Activated CD8-positive, alpha-beta memory T cell treated with anti-CD3 and anti-CD28 coated beads for 24 hours (primary cell): ENCODE measurements around the gene TLK1.

Experiments used
- DNase-seq: peaks from one replicate; pipeline ENCODE4 v3.0.0-alpha.2; 2020

Gene TLK1

DNA sequence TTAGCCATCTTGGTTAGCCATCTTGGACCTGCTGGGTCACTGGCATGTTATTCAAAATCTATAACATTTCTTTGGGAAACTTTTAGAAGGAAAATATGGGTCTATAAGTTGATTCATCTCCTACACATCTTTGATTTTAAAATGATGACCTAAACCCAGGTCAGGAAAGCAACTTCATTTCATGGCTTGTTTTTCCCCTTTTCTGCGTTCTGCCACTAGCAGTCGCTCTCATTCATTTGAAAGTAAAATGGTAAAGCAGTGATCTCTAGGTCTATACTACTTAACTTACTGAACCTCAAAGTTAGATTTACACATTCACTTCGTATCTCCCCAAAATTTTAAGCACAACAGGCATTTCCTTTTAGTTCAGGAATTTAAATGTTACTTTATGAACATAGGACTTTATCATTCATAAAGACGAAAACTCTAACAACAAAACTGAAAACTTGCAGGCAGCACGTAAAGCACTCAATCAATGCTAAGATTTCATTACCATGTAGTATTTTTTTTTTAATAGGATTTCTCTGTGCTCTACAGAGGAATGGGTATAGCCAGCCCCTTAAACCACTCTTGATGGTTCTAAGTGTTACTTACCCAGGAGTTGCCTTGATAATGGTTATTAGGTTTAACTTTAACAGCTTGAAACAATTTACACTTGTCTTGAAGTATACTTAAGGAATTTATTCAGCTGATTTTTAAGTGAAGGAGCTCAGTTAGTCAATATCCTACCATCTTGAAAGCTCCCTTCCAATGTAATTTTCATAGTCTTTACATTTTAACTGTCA is 169.1 kb downstream of the TLK1 start:
- DNase-seq, result no peak

DNA sequence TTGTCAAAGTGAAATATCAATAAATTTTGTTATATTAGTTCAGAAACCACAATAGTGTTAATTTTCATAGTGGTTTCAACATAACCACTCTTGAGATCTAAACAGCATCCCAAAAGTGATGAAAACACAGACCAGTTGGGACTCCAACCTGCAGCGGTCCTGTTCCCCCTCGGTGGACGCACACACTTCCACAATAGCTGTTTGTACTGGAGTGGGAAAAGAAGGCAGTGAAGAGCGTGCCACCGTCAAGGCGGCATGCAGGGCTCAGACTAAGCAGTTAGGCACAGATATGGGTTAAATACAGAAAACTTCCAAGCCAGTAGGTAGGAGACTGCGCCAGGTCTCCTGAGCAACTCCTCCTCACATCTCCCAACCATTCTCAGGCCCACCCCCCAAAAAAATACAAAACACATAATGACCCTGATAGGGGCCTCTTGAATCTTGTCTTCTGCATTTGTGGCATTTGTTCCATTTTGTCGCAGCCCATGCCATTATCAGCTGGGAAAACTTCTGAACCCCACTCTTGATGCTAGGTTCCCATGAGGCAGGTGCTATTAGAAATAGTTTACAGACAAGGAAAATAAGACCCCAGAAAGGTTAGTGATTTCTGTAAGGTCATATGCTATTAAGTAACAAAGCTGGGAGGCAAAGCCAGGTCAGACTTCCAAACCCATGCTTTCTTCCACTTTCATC is 174.0 kb downstream of the TLK1 start:
- DNase-seq, result no peak

DNA sequence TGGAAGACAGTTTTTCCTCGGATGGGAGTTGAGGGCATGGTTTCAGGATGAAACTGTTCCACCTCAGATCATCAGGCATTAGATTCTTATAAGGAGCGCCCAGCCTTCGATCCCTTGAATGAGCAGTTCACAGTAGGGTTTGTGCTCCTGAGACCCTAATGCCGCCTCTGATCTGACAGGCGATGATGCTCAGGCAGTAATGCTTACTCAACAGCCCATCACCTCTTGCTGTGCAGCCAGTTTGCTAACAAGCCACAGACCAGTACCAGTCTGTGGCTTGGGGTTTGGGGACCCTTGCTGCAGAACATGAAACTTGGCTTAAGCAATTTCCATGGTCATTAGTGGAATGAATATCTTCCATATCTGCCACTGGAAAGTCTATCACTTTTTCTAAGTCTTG is 175.3 kb downstream of the TLK1 start:
- no peak for DNase-seq

DNA sequence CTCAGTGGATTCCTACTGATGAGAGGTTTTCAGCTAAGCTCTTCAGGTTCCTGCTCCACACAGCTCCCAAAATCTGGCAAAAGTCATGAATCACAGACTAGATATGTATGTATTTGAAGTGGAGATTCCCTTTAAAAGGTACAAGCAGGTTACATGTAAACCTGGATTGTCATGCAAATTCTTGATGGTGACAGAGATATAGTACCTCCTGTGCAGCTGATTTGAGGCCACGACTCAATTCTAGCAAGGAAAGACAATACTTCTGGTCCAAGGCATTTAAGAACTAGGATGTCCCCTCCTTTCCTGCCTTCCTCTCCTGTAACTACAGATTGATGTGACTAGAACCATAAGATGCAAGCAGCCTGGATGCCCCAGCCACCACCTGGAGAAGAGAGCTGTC is 176.6 kb downstream of the TLK1 start:
- no peak for DNase-seq

DNA sequence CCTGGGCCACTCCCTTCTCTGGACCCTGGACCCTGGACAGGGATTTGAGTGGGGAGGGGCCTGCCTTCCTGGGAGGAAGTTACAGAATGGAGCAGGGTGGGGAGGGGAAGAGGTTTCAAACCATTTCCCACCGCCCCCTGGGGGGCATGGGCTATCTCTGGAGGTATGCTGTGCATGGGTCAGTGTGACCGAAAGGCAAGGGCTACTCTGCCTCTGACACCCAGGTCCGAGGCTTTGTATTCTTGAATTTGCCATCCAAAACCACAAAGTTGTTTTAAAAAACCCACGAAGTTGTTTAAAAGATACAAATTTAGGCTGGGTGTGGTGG is 184.8 kb downstream of the TLK1 start:
- no peak for DNase-seq

DNA sequence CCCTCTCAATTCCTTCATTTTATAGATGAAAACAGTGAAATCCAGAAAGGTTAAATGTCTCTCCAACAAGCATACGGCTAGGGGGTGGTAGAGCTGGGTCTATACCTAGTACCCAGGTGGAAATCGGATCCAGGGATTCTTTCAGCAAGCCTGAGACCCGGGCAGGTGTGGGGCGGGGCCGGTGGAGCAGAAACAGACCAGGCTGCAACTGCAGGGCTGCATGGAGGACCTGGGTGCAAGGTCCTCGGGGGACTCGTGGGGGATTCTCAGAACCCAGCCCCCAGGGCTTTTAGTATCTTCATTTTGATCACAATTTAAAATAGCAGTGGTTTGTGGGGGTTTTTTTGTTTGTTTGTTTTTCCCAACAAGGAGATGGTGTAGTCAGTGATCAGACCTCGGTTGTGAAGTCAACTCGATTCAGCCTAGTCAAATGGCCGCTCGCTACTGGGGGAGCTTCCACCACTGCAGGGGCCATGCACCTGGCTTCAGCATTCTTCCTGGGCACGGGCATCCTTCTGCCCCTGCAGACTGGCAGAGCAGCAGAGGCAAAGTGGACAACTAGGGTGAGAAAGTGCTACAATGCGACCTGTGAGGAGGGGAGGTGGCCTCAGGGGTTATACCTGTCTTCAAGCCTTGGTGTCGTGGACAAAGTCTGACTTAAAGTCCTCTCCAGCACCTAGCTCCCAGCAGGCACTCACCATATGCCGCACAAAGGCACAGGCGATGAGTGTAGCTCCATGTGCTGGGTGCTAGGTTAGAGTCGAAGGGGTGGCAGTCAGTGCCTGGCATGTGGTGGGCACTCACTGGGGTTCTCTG is 185.4 kb downstream of the TLK1 start:
- no peak for DNase-seq

DNA sequence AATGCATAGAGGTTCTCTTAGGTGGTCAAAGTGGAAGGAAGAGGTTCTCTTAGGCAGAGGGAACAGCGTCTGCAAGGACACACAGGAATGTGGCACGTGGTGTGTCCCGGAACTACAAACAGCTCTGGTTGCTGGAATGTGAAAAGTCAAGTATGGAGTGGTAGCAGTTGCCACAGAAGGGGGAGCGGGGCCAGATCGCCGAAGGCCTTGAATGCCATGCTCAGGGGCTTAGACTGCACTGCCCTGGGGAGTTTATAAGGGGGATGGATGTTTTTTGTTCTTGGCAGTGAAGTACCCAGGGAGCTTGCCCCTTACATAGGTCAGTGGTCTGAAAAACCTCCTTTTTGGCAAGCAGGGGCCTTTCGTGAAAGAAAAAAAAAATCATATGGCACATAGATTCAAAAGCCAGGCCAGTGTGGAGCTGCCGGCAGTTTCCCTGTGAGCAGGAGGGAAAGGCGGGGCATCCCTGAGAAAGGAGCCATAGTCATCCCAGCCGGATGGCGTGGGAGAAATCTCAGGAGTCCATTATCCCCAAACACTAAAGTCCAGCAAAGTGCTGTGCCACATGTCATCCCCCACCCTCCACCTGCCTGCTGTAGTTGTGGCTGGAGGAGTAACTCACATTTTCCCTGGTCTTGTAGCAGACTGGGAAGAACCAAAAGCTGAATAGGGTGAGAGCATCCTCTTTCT is 186.2 kb downstream of the TLK1 start:
- no peak for DNase-seq

DNA sequence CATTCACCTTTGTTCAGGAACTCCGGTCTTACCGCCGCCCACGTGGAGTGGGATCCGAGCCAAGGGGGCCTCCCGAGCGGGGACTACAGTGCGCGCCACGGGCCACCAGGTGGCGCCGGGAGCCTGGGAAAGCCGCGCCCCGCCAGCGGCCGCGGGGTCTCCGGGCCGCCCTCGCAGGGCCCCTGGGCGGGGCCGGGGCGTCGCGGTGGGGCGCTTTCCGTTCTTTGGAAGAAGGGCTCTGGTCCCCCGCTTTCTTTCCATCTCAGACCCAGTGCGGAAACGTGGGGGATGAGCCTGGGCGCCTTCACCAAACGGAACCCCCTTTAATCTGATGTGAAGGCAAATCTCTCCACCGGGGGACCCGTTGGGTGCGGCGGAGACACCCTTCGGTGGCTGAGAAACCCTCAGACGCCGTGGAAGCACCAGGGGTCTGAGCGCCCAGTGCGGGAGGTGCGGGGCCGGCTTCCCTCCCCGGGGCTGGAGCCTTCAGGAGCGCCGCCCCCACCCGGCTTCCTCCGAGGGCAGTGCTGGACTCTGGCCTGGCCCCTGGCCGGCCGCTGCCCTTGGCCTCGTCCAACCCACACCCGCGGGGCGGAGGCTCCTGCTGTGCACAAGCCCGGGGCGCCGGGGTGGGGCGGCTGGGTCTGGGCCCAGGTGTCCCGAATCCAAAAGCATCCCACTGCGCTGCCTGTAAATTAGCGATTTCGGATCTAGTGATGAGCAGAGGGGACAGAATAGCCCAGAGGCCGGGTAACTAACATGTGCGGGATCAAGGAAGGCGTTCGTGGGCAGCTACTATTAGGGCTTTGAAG is 187.0 kb downstream of the TLK1 start:
- DNase-seq, result peak; percentile 96

DNA sequence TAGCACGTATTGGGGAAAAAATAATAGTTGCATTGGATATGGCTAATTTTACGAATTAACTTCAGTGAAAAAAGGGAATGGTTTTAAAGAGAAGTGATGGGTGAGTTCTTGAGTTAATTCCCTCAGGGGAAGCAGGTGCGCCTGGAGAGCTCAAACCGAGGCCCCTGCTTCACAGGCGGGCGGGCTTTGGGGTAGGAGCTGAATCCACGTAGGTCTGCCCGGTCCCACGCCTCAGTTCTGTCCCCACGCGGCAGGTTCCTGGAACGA is 187.5 kb downstream of the TLK1 start:
- no peak for DNase-seq

DNA sequence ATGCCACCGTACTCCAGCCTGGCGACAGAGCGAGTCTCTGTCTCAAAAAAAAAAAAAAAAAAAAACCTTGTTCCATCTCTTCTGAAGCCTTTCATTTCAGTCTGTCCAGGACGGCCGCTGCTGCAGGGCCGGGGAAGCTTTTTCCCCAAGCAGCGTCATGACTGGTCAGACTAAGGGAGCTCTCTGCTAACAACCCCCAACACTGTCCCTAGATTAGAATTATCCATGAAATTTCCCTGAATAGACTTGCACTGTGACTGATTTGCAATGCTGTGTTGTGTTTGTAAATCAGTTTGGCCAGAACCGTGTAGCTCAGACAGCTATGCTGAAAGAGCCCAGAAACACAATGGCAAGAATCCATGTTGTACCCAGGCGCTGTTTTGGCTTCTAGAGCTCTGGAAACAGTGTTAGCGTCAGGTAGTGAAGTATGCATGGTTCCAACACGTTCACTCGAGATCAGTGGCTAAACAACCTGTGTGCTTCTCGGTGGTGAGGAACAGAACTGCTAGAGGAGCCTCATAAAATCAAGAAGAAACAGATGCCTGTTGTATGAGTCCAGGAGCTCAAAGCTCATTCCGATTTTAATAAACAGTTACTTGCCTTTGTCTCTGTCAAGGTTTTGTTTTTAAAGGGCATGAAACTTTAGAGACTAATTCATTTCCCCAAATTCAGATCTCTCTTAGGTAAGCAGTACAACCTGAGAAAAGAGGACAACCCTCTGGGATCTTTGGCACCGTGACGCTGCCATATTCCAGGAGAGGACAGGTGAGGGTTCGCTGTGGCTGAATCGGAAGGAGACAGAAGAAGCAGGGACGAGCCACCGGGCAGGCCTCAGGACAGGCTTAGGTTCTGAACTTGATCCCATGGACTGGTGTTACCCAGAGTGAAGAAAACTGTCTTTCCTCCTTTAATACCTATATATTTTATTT is 188.1 kb downstream of the TLK1 start:
- no peak for DNase-seq

DNA sequence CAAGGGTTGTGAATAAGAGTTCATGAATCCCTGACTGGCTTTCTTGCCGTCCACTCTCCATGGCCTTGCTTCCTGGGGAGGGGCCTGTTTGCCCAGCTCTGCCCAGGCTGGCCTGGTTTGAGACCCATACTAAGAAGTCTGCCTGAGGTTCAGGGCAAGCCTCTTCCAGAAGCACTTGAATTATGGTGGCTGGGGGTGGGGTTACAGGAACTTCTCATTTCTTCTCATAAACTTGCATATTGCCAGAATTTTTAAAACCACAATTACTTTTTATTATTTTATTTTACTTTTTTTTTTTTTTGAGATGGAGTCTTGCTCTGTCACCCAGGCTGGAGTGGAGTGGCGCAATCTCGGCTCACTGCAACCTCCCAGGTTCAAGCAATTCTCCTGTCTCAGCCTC is 189.6 kb downstream of the TLK1 start:
- no peak for DNase-seq

DNA sequence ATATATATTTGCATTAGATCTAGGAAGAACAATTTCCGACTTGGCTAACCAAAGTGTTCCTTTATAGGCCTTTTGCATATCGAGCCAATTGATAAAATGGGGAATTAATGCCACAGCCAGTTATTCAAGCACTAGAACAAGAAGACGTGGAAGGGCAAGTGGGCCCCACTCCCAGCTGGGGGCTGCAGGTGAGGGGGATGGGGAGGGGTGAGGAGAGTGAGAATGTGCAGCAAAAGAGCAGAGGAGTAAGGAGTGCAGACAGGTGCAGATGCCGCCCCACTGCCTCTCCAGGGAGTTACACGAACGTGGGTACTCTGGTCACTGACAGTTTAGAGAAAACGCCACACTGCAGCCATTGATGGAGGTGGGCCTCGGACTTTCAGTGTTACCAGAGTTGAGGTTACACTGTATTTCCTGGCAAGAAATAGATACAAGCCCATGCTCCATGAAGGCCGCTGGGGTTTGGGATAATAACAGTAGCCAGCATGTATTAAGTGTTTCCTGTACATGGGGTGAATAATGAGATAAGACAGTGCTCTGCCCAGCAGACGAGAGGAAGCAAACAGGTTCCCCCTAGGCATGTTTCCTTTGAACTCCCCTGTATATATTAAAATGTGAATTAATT is 190.7 kb downstream of the TLK1 start:
- no peak for DNase-seq

DNA sequence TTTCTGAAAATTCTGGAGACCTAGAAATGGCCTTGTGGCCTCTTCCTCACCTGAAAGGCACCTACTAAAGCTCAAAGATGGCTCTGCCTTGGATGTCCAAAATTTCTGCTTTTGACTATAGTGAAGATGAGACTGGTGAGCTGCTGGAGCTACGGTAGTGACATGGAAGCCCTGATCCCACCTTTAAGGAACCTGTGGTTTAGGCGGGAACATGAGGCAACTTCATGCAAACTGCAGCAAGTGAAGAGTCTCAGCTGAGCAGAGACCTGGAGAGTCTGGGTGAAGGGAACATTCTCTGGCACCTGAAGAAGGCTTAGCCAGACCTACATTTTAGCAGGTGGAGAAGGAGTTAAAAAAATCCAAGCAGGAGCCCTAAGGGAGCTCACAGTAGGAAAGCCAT is 191.7 kb downstream of the TLK1 start:
- no peak for DNase-seq

DNA sequence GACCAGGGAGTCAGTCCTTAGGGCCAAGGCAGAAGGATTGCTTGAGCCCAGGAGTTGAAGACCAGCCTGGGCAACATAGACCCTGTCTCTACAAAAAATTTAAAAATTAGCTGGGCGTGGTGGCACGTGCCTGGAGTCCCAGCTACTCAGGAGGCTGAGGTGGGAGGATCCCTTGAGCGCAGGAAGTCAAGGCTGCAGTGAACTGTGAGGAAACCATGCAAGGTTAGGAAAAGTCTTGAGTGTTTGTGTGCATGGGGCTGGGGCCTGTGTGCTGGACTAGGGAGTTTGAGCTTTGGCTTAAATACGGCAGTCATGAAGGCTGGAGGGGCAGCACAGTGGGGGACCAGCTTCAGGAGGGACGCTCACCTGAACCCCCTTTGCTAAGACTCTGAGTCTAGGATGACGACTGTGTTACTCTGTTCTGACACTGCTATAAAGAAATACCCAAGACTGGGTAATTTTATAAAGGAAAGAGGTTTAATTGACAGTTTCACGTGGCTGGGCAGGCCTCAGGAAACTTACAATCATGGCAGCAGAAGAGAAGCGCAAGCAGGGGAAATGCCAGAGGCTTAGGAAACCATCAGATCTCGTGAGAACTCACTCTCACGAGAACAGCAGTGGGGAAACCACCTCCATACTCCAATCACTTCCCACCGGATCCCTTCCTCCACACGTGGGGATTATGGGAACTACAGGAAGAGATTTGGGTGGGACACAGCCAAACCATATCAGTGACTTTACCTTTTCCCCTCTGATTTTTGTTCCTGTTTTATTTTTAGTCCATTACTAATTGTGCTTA is 192.3 kb downstream of the TLK1 start:
- DNase-seq, result no peak

DNA sequence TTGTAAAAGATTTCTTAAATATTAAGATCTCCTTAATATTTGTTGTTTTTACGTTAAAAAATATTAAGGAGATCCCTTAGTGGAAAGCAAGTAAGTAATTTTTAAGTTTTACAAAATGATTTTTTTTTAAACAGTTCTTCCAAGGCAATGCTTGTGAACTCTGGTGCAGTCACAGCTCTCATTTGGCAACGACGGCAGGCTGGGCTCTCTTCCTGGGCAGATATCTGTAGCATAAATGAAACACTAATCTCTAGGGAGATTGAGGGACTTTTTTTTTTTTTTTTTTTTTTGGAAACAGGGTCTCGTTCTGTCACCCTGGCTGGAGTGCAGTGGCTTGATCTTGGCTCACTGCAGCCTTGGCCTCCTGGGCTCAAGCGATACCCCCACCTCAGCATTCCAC is 193.1 kb downstream of the TLK1 start:
- DNase-seq, result no peak

DNA sequence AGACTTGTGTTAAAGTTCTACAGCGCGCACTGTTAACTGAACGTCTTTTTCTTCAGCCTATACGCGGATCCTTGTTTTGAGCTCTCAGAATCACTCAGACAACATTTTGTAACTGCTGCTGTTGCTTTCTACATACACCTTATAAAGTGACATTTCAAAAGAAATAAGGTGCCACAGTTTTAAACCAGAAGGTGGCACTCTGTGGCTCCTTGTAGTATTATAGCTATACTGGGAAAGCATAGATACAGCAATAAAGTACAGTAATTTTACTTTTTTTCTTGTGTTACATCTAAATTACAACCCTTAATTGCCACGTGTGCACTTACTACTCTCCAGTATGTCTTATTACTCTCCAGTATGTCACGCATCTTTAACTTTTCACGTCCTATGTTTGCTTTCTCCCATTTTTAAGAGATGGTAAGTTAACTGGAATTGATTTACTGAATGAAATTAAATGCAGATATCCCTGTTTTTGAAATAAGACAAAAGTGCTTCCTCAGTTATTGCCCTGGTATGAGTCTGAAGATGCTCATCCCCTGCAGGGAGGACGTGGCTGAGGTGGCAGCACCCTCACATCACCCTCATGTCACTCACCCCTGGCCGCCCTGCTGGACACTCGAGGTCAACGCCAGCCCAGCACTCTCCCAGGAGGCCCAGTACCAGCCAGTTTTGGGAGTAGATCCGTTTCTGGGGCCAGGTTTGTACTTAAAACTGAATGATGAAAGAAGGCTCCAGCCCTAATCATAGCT is 193.9 kb downstream of the TLK1 start:
- DNase-seq, result no peak

DNA sequence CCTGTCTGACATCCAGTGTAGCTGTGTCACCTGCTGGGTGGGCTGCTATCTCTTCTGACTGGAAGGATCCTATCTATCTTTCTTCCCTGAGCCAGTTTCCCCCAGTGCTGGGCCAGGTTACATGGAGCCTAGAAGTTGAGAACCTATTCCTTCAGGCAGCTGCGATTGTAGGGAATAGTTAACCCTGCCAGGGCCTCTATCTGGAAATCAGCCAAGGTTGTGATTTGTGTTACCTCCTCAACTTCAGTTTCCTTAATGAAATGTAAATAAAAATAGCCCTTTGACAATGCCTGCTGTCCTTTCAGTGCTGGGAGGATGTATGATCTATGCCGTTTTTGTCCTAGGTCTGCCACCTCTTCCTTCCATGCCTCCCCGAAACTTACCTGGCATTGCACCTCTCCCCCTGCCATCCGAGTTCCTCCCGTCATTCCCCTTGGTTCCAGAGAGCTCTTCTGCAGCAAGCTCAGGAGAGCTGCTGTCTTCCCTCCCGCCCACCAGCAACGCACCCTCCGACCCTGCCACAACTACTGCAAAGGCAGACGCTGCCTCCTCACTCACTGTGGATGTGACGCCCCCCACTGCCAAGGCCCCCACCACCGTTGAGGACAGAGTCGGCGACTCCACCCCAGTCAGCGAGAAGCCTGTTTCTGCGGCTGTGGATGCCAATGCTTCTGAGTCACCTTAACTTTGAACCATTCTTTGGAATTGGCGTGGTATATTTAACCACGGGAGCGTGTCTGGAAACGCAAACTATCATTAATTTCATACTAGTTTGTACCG is 195.1 kb downstream of the TLK1 start:
- no peak for DNase-seq

DNA sequence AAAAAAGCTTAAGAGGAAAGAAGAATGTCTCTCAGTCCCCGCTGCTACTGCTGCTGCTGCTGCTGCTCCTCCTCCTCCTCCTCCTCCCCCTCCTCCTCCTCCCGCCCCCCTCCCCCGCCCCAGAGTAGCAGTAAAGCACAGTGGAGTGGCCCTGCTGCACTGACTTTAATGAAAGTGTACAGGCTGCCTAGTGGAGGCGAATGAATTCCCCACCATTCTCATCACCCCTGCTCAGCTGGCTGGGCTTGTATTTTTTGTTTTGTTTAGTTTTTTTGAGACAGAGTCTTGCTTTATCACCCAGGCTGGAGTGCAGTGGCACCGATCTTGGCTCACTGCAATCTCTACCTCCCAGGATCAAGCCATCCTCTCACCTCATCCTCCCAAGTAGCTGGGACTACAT is 197.3 kb downstream of the TLK1 start:
- DNase-seq, result no peak

DNA sequence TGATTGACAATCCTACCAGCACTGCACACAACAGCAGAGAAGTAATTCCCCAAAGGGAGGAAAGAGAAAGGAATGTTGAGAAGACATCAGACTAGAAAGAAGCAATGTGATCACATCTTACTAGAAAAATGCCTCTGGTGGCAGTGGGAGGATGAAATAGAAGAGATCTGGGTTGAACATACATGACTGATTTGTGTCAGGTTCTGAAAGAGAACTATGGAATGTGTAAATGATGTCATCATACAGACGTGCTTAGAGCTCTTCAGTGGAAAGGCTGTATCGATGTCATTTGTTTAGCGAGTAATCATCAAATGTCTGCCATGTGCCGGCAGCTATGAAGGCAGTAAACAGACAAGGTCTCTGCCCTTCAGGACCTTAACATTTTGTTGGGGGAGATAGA is 206.8 kb downstream of the TLK1 start:
- DNase-seq, result no peak
